Activated T-helper 2 cell treated with anti-CD3 and anti-CD28 coated beads, Interferon-gamma antibody, Interleukin-2, Interleukin-4, amounts not matched to agents 10 μg/mL and 5 μg/mL and 100 μg/mL, durations not matched to agents 14 hours and 24 hours and 36 hours (primary cell): ENCODE data around the gene FAM90A1. TPM values are rescaled to one million over a fixed set of nuclear protein-coding genes. Genes with fewer than 3 reads are reported as not detected.
"Not testable (repeated sequence)": the region's sequence is repeated elsewhere in the genome, so short reads cannot be mapped to it uniquely, and the experiment has no call there.

Experiments
- DNase-seq: peaks from one replicate; pipeline ENCODE4 v3.0.0; 2021; ENCODE audit warnings: low spot score
- H3K27ac Mint-ChIP-seq: one replicate; pipeline ENCODE4 v1.8.0; 2021; ENCODE audit warnings: mixed read lengths
- H3K27me3 Mint-ChIP-seq: one replicate; pipeline ENCODE4 v1.8.0; 2021; ENCODE audit warnings: low read depth, mixed read lengths
- H3K36me3 Mint-ChIP-seq: one replicate; pipeline ENCODE4 v1.8.0; 2021; ENCODE audit warnings: low read depth, mixed read lengths
- H3K4me1 Mint-ChIP-seq: one replicate; pipeline ENCODE4 v1.8.0; 2021; ENCODE audit warnings: low read depth, mixed read lengths
- H3K4me3 Mint-ChIP-seq: one replicate; pipeline ENCODE4 v1.8.0; 2021; ENCODE audit warnings: low read depth, mild to moderate bottlenecking, moderate library complexity, mixed read lengths
- H3K9me3 Mint-ChIP-seq: one replicate; pipeline ENCODE4 v1.8.0; 2021; ENCODE audit warnings: mixed read lengths
- intact Hi-C: fragments of 100-400 bp; cut with micrococcal nuclease; formaldehyde crosslinking; loops from one replicate; pipeline ENCODE4 v1.15.1; 2023
- total RNA-seq: library from RNA; stranded (reverse); gene quantifications from 2 replicates; pipeline ENCODE4 v1.2.3, GENCODE V29; 2022

FAM90A1 gene
- total RNA-seq, 1 donor from 2014 or later, result 0.14 TPM

DNA sequence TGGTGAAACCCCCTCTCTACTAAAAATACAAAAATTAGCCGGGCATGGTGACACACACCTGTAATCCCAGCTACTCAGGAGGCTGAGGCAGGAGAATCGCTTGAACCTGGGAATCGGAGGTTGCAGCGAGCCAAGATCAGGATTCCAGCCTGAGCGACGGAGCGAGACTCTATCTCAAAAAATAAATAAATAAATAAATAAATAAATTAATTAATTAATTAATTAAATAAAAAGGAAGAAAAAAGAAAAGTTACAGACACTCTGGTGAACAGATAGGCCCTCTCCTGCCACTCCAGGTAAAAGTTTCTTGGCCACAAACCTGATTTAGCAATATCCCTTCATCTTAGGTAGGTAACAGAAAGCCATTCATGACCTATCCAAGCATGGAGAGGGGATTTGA is 44.5 kb downstream of the FAM90A1 start:
- H3K4me3 Mint-ChIP-seq, H3K27ac Mint-ChIP-seq, H3K27me3 Mint-ChIP-seq, H3K9me3 Mint-ChIP-seq, DNase-seq, H3K36me3 Mint-ChIP-seq, H3K4me1 Mint-ChIP-seq, intact Hi-C loops: not testable (repeated sequence)

DNA sequence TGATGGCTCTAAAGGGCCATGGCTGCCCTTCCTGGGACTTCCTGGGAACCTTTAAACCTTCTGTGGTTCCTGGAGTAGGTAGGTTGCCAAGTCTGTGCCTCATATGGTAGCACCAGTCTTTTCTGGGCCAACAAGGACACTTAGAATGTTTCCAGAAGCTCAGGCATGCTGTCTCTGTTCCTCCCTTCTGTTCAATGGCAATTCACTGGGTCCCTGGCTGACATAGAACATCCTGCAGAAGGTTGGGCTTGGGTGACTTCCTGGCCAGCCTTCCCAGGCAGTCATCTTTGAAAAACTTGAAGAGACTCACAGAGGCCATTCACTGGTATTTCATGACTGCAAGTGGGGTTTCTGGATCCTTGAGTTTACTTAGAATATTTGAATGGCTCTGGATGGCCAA is 46.1 kb downstream of the FAM90A1 start:
- Mint-ChIP-seq H3K4me1 (peaks cover 11% of the 10 kb centered on the region), H3K4me3 (peak overlapping the region; percentile 75)
- H3K36me3 Mint-ChIP-seq, H3K27ac Mint-ChIP-seq, H3K27me3 Mint-ChIP-seq, DNase-seq, H3K9me3 Mint-ChIP-seq, intact Hi-C loops: not testable (repeated sequence)

DNA sequence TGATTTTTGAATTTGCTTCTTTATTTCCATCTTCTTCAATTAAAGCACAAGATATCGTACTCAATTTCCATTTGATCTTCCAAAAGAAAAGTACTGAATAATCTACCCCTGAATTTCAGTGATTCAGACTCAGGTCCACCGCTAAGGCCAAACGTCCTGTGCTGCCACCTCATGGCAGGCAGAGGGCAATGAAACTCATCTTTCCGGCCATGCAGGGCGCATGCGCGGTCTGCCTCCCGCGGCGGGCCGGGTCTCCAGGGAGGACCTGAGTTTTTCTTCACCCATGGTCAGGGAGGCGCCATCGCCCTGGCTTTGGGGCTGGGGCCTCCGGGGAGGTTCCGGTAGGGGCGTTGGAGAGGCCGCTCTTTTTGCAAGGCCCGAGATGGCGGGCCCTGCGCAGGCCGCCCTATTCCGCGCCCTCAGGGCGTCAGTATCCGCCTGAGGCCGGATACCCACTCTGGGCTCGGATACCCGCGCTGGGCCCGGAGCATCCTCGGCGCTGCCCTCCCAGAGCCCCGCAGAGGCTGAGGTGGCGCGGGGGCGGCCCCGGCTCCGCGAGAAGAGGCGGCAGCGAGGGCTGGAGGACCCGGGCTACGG is 47.3 kb downstream of the FAM90A1 start:
- Mint-ChIP-seq H3K4me1 (peaks cover 11% of the 10 kb centered on the region), H3K27ac (peak overlapping the region; percentile 60), H3K4me3 (peak overlapping the region; percentile 73)
- intact Hi-C loops, H3K36me3 Mint-ChIP-seq, H3K9me3 Mint-ChIP-seq, H3K27me3 Mint-ChIP-seq: not testable (repeated sequence)
- peak; percentile 76 for DNase-seq

- H3K4me1 Mint-ChIP-seq, H3K36me3 Mint-ChIP-seq, H3K9me3 Mint-ChIP-seq, H3K27ac Mint-ChIP-seq, H3K4me3 Mint-ChIP-seq, intact Hi-C loops, DNase-seq: not testable (repeated sequence)
- H3K27me3 Mint-ChIP-seq, result peaks cover 12% of the 10 kb centered on the region
Measured at GRCh38 chr12:8172911-8173310, 54.5 kb downstream of the FAM90A1 start.

Other genes with a start within 250 kb of the FAM90A1 start
- gene FOXJ2, start 194.9 kb downstream of the FAM90A1 start, total RNA-seq, result 16.5 and 16.8 TPM in 2 replicates
- gene C3AR1, start 161.3 kb downstream of the FAM90A1 start, total RNA-seq, result 0.50 and 0.62 TPM in 2 replicates
- gene NECAP1, start 145.3 kb downstream of the FAM90A1 start, total RNA-seq, result 25.7 and 27.9 TPM in 2 replicates
- gene CLEC4A, start 104.0 kb downstream of the FAM90A1 start, total RNA-seq, result 0.94 TPM in 1 of 2 replicates, not detected in the other
- gene ZNF705A, start 70.6 kb downstream of the FAM90A1 start, total RNA-seq, result not detected in 2 replicates
- not detected in 2 replicates for gene CLEC6A, start 228.3 kb upstream of the FAM90A1 start, total RNA-seq